GM23338 (cell line): ENCODE data around the gene CENPT.

Source experiments
- CREB1 ChIP-seq: fragments of 250-450 bp; sonication (Bioruptor Pico); IDR thresholded peaks from 2 replicates; pipeline ENCODE4 v1.5.0; 2020; ENCODE audit warnings: low read depth, mild to moderate bottlenecking, moderate library complexity
- ETS1 ChIP-seq: IDR thresholded peaks from 2 replicates; pipeline ENCODE4 v1.6.1; 2016; ENCODE audit warnings: antibody characterized with exemption
- EZH2 ChIP-seq: fragments of 200-600 bp; sonication (generic); IDR thresholded peaks from one replicate; pipeline ENCODE4 v1.8.0; 2017; ENCODE audit warnings: antibody characterized with exemption, mild to moderate bottlenecking, low read depth; ENCODE audit not compliant: unreplicated experiment
- EZH2phosphoT487 ChIP-seq: fragments of 200-600 bp; sonication (generic); IDR thresholded peaks from one replicate; pipeline ENCODE4 v1.8.1; 2018; ENCODE audit warnings: antibody characterized with exemption; ENCODE audit not compliant: unreplicated experiment
- NANOG ChIP-seq: IDR thresholded peaks from 2 replicates; pipeline ENCODE4 v1.6.1; 2016; ENCODE audit warnings: antibody characterized with exemption, borderline replicate concordance
- POLR2AphosphoS5 ChIP-seq: IDR thresholded peaks from 2 replicates; pipeline ENCODE4 v1.6.1; 2016; ENCODE audit warnings: antibody characterized with exemption, low read depth
- TF ChIP-seq, protein P1 (sequence below), 2 experiments: fragments of 200-600 bp in 1 of 2; sonication (generic) in 1 of 2; conservative IDR thresholded peaks; 2 replicates each; pipeline versions ENCODE4 v1.5.1 to v1.6.1; 2016 to 2017; ENCODE audit warnings: antibody characterized with exemption in 2 of 2, low read depth in 2 of 2, mild to moderate bottlenecking in 2 of 2, moderate library complexity in 1 of 2
- TF ChIP-seq, protein P2 (sequence below): IDR thresholded peaks from one replicate; pipeline ENCODE4 v1.6.1; 2018; ENCODE audit warnings: antibody characterized with exemption; ENCODE audit not compliant: unreplicated experiment

GRCh38 chr16:67800338-67800926, 47.1 kb downstream of the CENPT start:
- TF ChIP-seq EZH2 (no peak), ETS1 (no peak), POLR2AphosphoS5 (no peak), EZH2phosphoT487 (no peak), CREB1 (CRISPR knock-in tag) (no peak), NANOG (no peak)
- TF ChIP-seq, protein P1, sequence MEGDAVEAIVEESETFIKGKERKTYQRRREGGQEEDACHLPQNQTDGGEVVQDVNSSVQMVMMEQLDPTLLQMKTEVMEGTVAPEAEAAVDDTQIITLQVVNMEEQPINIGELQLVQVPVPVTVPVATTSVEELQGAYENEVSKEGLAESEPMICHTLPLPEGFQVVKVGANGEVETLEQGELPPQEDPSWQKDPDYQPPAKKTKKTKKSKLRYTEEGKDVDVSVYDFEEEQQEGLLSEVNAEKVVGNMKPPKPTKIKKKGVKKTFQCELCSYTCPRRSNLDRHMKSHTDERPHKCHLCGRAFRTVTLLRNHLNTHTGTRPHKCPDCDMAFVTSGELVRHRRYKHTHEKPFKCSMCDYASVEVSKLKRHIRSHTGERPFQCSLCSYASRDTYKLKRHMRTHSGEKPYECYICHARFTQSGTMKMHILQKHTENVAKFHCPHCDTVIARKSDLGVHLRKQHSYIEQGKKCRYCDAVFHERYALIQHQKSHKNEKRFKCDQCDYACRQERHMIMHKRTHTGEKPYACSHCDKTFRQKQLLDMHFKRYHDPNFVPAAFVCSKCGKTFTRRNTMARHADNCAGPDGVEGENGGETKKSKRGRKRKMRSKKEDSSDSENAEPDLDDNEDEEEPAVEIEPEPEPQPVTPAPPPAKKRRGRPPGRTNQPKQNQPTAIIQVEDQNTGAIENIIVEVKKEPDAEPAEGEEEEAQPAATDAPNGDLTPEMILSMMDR (conservative IDR thresholded peaks at IDR 0.05; ENCODE audit: low read depth in 2 of 2): no peak
- TF ChIP-seq, protein P2, sequence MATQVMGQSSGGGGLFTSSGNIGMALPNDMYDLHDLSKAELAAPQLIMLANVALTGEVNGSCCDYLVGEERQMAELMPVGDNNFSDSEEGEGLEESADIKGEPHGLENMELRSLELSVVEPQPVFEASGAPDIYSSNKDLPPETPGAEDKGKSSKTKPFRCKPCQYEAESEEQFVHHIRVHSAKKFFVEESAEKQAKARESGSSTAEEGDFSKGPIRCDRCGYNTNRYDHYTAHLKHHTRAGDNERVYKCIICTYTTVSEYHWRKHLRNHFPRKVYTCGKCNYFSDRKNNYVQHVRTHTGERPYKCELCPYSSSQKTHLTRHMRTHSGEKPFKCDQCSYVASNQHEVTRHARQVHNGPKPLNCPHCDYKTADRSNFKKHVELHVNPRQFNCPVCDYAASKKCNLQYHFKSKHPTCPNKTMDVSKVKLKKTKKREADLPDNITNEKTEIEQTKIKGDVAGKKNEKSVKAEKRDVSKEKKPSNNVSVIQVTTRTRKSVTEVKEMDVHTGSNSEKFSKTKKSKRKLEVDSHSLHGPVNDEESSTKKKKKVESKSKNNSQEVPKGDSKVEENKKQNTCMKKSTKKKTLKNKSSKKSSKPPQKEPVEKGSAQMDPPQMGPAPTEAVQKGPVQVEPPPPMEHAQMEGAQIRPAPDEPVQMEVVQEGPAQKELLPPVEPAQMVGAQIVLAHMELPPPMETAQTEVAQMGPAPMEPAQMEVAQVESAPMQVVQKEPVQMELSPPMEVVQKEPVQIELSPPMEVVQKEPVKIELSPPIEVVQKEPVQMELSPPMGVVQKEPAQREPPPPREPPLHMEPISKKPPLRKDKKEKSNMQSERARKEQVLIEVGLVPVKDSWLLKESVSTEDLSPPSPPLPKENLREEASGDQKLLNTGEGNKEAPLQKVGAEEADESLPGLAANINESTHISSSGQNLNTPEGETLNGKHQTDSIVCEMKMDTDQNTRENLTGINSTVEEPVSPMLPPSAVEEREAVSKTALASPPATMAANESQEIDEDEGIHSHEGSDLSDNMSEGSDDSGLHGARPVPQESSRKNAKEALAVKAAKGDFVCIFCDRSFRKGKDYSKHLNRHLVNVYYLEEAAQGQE: no peak
